Keratinocyte (primary cell): ENCODE data around the gene OAF. TPM values are rescaled to one million over a fixed set of nuclear protein-coding genes. Genes with fewer than 3 reads are reported as not detected.

Experiments used
- DNase-seq: peaks from one replicate; pipeline ENCODE4 v3.0.0-alpha.2; 2011; ENCODE audit warnings: low read depth, missing footprints, low spot score
- FAIRE-seq: peaks from 2 replicates; lab custom pipeline; 2011; peaks lifted over from hg19 to GRCh38; lab: Jason Lieb, UNC
- H2AFZ ChIP-seq: 2 replicates; pipeline ENCODE4 v1.6.0; 2012; ENCODE audit warnings: low read length, control low read depth, inconsistent platforms; ENCODE audit not compliant: control insufficient read depth
- H3K27ac ChIP-seq: 2 replicates; pipeline ENCODE4 v1.5.1; 2011; ENCODE audit warnings: low read length; ENCODE audit not compliant: control insufficient read depth, insufficient read depth
- H3K27me3 ChIP-seq: 3 replicates; pipeline ENCODE4 v1.6.0; 2011; ENCODE audit warnings: low read length; ENCODE audit not compliant: control insufficient read depth, insufficient read depth; ENCODE audit errors: extremely low read depth
- H3K36me3 ChIP-seq, 2 experiments: 2 replicates in 1 of 2; 3 replicates in 1 of 2; pipeline ENCODE4 v1.5.1; 2011; ENCODE audit warnings: low read length in 2 of 2, mild to moderate bottlenecking in 1 of 2; ENCODE audit not compliant: control insufficient read depth in 2 of 2, insufficient read depth in 2 of 2; ENCODE audit errors: extremely low read depth in 1 of 2
- H3K4me1 ChIP-seq: 3 replicates; pipeline ENCODE4 v1.5.1; 2011; ENCODE audit warnings: low read length; ENCODE audit not compliant: control insufficient read depth, insufficient read depth; ENCODE audit errors: extremely low read depth
- H3K4me2 ChIP-seq: 3 replicates; pipeline ENCODE4 v1.6.0; 2011; ENCODE audit warnings: low read depth, low read length; ENCODE audit not compliant: control insufficient read depth, insufficient read depth; ENCODE audit errors: extremely low read depth
- H3K4me3 ChIP-seq, 3 experiments: fragments of 200-600 bp in 1 of 3; sonication (generic) in 1 of 3; 2 replicates in 2 of 3; 3 replicates in 1 of 3; pipeline ENCODE4 v1.5.1; 2011 to 2016; ENCODE audit warnings: low read length in 3 of 3, mild to moderate bottlenecking in 3 of 3, control low read depth in 2 of 3, inconsistent platforms in 1 of 3, low read depth in 1 of 3, mixed read lengths in 1 of 3, mixed run types in 1 of 3, moderate library complexity in 1 of 3; ENCODE audit not compliant: control insufficient read depth in 2 of 3, insufficient read depth in 2 of 3; ENCODE audit errors: extremely low read depth in 1 of 3
- H3K79me2 ChIP-seq: 2 replicates; pipeline ENCODE4 v1.6.0; 2012; ENCODE audit warnings: low read length; ENCODE audit not compliant: control insufficient read depth, insufficient read depth
- H3K9ac ChIP-seq: 3 replicates; pipeline ENCODE4 v1.6.0; 2011; ENCODE audit warnings: low read length; ENCODE audit not compliant: control insufficient read depth, insufficient read depth; ENCODE audit errors: extremely low read depth
- H3K9me1 ChIP-seq: 3 replicates; pipeline ENCODE4 v1.6.0; 2011; ENCODE audit warnings: low read length; ENCODE audit not compliant: control insufficient read depth, insufficient read depth; ENCODE audit errors: extremely low read depth
- H3K9me3 ChIP-seq: 2 replicates; pipeline ENCODE4 v1.5.1; 2012; ENCODE audit warnings: low read depth, low read length; ENCODE audit not compliant: control insufficient read depth
- H4K20me1 ChIP-seq: 3 replicates; pipeline ENCODE4 v1.6.0; 2011; ENCODE audit warnings: low read length; ENCODE audit not compliant: control insufficient read depth, insufficient read depth; ENCODE audit errors: extremely low read depth
- EZH2 ChIP-seq: IDR thresholded peaks from one replicate; pipeline ENCODE4 v1.6.1; 2012; ENCODE audit warnings: inconsistent platforms, mild to moderate bottlenecking, low read length, moderate library complexity
- dilution Hi-C: fragments of 300-500 bp; cut with MboI; formaldehyde crosslinking; loops from one replicate; pipeline ENCODE4 v1.7.0; 2020; ENCODE audit warnings: low sequenced_read_pairs; ENCODE audit not compliant: extremely low pct_ligation_motif_present
- polyA plus RNA-seq, 5 experiments: library from polyadenylated mRNA; depleted of rRNA in 3 of 5; stranded (reverse) in 3 of 5; stranded (forward) in 1 of 5; unstranded in 1 of 5; fragments of >200 nt; gene quantifications; 1 replicate in 1 of 5; 2 replicates in 3 of 5; 3 replicates in 1 of 5; pipeline versions ENCODE4 v1.2.1 to v1.2.3, GENCODE V29; 2011 to 2012; ENCODE audit warnings: missing spikeins in 2 of 5, low read depth in 1 of 5, low replicate concordance in 1 of 5
- TF ChIP-seq, protein P1 (sequence below), 3 experiments: IDR thresholded peaks in 1 of 3; conservative IDR thresholded peaks in 1 of 3; optimal IDR thresholded peaks in 1 of 3; 2 replicates in 2 of 3; 3 replicates in 1 of 3; pipeline versions ENCODE3 to v1.5.1; 2011; ENCODE audit warnings: low read length in 3 of 3, mild to moderate bottlenecking in 3 of 3, moderate library complexity in 2 of 3, control low read depth in 1 of 3, inconsistent platforms in 1 of 3; ENCODE audit not compliant: insufficient read depth in 2 of 3; ENCODE audit errors: extremely low read depth in 1 of 3

Gene OAF
- polyA plus RNA-seq, 1 donor (not counting 4 experiments of a cell fraction or from before 2014, with no cell fraction given): 11.2 TPM

DNA sequence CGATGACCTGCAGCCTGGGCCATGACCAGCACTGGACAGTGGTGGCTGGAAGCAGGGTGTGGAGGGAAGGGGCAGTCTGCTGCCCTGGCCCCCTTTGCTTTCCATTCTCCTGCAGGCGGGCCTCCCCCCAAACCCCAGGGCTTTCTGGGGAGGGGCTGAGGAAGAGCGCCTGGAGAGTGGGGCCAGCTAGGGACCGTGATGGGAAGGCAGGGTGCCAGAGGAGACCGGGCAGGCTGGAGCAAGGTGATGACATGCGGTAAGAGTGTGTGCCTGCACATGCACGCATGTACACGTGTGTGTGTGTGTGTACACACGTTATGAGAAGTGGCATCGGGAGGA, 7.8 kb downstream of the OAF start:
- no peak overlapping the region for H3K4me2 ChIP-seq
- FAIRE-seq: no peak
- H3K9me1 ChIP-seq: no peaks in the 10 kb centered on the region
- no peak overlapping the region for H2AFZ ChIP-seq
- no peaks in the 10 kb centered on the region for H3K4me1 ChIP-seq
- H3K79me2 ChIP-seq: no peaks in the 10 kb centered on the region
- H3K9ac ChIP-seq: no peak overlapping the region
- no peak overlapping the region for H3K27ac ChIP-seq
- dilution Hi-C loops: no loop called here
- peaks cover 0 to 4% of the 10 kb centered on the region in 2 experiments for H3K36me3 ChIP-seq
- DNase-seq: no peak
- no peaks in the 10 kb centered on the region for H3K9me3 ChIP-seq
- no peaks in the 10 kb centered on the region for H3K27me3 ChIP-seq
- peaks cover 2% of the 10 kb centered on the region for H4K20me1 ChIP-seq
- H3K4me3 ChIP-seq: no peak overlapping the region
- TF ChIP-seq EZH2: no peak
- TF ChIP-seq, protein P1, sequence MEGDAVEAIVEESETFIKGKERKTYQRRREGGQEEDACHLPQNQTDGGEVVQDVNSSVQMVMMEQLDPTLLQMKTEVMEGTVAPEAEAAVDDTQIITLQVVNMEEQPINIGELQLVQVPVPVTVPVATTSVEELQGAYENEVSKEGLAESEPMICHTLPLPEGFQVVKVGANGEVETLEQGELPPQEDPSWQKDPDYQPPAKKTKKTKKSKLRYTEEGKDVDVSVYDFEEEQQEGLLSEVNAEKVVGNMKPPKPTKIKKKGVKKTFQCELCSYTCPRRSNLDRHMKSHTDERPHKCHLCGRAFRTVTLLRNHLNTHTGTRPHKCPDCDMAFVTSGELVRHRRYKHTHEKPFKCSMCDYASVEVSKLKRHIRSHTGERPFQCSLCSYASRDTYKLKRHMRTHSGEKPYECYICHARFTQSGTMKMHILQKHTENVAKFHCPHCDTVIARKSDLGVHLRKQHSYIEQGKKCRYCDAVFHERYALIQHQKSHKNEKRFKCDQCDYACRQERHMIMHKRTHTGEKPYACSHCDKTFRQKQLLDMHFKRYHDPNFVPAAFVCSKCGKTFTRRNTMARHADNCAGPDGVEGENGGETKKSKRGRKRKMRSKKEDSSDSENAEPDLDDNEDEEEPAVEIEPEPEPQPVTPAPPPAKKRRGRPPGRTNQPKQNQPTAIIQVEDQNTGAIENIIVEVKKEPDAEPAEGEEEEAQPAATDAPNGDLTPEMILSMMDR (optimal IDR thresholded peaks at IDR 0.05 in 1 of 3, IDR thresholded peaks at IDR 0.05 in 1 of 3, conservative IDR thresholded peaks at IDR 0.05 in 1 of 3; ENCODE audit: extremely low read depth in 1 of 3, insufficient read depth in 2 of 3, low read length in 3 of 3): no peak

DNA sequence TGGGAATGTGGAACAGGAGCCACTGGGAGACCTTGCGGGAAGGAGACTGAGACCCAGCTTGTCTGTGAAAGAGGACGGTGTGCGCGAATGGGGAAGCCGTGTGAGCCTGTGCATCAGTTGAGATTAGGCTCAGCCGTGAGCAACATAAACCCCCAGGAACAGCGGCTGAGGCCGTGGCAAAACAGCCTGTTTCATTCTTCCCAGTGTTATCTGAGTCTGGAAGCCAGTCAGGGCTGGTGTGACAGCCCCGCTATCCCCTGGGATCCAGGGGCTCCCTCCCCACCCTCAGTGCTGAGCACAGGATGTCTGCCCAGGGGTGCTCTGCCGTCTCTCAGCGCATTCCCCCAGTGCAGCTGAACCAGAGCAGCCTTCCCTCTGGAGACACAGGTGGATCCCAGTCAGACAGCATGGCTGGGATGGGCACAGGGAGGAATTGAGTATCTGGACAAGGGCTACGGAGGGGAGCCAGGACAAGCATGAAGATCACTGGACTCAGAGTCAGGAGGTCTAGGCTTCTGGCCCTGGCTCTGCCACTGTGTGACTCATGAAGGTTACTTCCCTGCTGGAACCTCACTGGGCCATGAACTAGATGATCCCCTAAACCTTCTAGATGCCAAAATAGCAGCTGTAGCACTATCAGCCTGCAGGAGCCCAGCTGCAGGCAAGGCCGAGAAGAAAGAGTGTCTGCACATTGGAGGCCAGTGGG, 8.6 kb downstream of the OAF start:
- H2AFZ ChIP-seq: no peak overlapping the region
- no peak overlapping the region for H3K9ac ChIP-seq
- no peaks in the 10 kb centered on the region for H3K4me1 ChIP-seq
- H3K4me2 ChIP-seq: no peak overlapping the region
- H3K36me3 ChIP-seq: peaks cover 0 to 2% of the 10 kb centered on the region in 2 experiments
- TF ChIP-seq EZH2: no peak
- TF ChIP-seq, protein P1 (optimal IDR thresholded peaks at IDR 0.05 in 1 of 3, IDR thresholded peaks at IDR 0.05 in 1 of 3, conservative IDR thresholded peaks at IDR 0.05 in 1 of 3; ENCODE audit: extremely low read depth in 1 of 3, insufficient read depth in 2 of 3, low read length in 3 of 3): no peak
- DNase-seq: no peak
- H3K27ac ChIP-seq: no peak overlapping the region
- peaks cover 2% of the 10 kb centered on the region for H4K20me1 ChIP-seq
- H3K4me3 ChIP-seq: no peak overlapping the region
- no peaks in the 10 kb centered on the region for H3K9me3 ChIP-seq
- dilution Hi-C loops: no loop called here
- no peaks in the 10 kb centered on the region for H3K79me2 ChIP-seq
- FAIRE-seq: no peak
- H3K27me3 ChIP-seq: no peaks in the 10 kb centered on the region
- H3K9me1 ChIP-seq: no peaks in the 10 kb centered on the region
